ENCODE measurements around the gene EFL1. TPM values are rescaled to one million over a fixed set of nuclear protein-coding genes. Genes with fewer than 3 reads are reported as not detected.

EFL1 gene
- polyA plus RNA-seq, 1 experiment, result 19.3 TPM

DNA sequence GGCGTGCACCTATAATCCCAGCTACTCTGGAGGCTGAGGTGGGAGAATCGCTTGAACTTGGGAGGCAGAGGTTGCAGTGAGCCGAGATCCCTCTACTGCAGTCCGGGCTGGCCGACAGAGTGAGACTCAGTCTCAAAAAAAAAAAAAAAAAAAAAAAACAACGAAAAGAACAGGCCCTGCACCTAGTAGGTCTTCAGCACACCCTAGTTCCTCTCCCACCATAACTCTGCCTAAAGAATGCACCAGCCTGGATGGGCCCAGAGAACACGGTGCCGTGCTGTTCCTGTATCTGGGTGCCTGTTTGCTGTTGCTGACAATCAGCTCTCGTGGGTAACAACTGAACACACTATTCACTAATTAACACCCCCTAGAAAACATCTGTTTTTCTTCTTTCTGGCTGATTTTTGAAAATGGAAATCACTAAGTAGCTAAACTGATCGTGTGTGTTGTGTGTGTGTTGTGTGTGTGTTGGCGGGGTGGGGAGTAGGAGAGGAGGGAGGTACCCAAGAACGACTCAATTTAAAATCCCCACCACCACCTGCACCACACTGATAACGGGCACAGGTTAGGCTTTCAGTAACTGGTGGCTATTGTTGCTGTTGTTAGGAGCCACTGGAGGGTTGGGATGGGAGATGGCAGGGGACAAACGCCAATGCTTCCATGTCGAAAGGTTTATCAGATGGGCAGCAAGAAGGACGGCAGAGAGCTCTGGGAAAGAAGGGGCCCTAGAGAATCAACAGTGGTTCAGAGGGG, 176.1 kb downstream of the EFL1 start:
- CTCF ChIA-PET, result no interaction called here

DNA sequence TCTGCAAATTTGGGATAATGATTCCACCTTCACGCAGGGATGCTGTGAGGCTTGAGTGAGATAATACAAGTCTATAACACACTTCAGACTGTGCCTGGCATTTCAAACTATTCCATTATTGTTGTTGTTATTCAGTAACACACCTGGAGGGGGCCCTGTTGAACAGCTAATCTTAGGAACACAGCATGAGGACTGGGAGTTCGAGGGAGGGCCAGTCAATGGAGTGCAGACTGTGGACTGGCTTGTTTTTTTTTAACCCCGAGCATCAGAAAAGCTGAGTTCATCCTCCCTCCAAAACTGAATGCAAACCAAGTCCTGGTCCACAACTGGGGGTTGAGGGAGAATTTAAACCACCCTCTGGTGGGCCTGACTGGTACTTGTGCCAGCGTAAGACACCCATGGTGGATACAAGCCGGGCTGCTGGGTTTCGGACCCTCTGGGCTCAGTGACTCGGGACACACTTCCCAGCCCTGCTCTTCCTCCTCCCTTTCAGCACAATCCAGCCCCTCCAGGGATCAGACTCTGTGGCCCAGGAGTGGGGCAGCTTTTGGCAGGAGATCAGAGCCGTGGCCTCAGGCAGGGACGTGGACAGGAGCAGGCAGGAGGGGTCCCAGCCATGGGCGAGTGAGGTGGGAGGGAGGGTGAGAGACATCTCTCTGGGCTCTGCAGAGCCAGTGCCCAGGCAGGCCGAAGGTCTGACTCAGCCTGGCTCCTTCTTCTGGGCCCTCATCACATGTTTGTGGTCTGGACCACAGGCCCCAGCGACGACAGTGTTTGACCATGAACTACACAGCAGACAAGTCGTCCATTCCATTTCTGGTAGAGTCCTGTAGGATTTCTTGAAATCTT, 180.4 kb downstream of the EFL1 start:
- Histone ChIP-seq H3K27me3 (ENCODE audit: control insufficient read depth, insufficient read depth, low read length) (no peaks in the 10 kb centered on the region), H3K27ac (ENCODE audit: low read depth, low read length) (peak overlapping the region; percentile 83), H3K4me3 (ENCODE audit: low read depth, low read length) (no peak overlapping the region), H3K9me3 (ENCODE audit: control insufficient read depth, insufficient read depth, low read length) (no peaks in the 10 kb centered on the region)
- CTCF ChIA-PET, result interaction anchor here (0.6 to 1.7 kb wide), 5 partner anchors 12 to 578 kb away, joined by 3 to 6 read pairs (median 5); no protein-coding TSS in a partner anchor
- POLR2A ChIA-PET, result no interaction called here
- peak; percentile 63 for DNase-seq (ENCODE audit: low read depth, low spot score)
- TF ChIP-seq, protein P1, sequence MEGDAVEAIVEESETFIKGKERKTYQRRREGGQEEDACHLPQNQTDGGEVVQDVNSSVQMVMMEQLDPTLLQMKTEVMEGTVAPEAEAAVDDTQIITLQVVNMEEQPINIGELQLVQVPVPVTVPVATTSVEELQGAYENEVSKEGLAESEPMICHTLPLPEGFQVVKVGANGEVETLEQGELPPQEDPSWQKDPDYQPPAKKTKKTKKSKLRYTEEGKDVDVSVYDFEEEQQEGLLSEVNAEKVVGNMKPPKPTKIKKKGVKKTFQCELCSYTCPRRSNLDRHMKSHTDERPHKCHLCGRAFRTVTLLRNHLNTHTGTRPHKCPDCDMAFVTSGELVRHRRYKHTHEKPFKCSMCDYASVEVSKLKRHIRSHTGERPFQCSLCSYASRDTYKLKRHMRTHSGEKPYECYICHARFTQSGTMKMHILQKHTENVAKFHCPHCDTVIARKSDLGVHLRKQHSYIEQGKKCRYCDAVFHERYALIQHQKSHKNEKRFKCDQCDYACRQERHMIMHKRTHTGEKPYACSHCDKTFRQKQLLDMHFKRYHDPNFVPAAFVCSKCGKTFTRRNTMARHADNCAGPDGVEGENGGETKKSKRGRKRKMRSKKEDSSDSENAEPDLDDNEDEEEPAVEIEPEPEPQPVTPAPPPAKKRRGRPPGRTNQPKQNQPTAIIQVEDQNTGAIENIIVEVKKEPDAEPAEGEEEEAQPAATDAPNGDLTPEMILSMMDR (IDR thresholded peaks at IDR 0.05; ENCODE audit: low read depth, low read length), result peak; percentile 39

More for the DNA sequence above, 176.1 kb downstream of the EFL1 start:
- Histone ChIP-seq H3K27me3 (ENCODE audit: control insufficient read depth, insufficient read depth, low read length) (no peaks in the 10 kb centered on the region), H3K4me3 (ENCODE audit: low read depth, low read length) (no peak overlapping the region), H3K27ac (ENCODE audit: low read depth, low read length) (no peak overlapping the region), H3K9me3 (ENCODE audit: control insufficient read depth, insufficient read depth, low read length) (no peaks in the 10 kb centered on the region)
- POLR2A ChIA-PET, result interaction anchor here (0.6 kb wide), 1 partner anchor 52 kb away, joined by 3 read pairs; no protein-coding TSS in a partner anchor
- no peak for DNase-seq (ENCODE audit: low read depth, low spot score)
- TF ChIP-seq, protein P1 (IDR thresholded peaks at IDR 0.05; ENCODE audit: low read depth, low read length), result no peak

DNA sequence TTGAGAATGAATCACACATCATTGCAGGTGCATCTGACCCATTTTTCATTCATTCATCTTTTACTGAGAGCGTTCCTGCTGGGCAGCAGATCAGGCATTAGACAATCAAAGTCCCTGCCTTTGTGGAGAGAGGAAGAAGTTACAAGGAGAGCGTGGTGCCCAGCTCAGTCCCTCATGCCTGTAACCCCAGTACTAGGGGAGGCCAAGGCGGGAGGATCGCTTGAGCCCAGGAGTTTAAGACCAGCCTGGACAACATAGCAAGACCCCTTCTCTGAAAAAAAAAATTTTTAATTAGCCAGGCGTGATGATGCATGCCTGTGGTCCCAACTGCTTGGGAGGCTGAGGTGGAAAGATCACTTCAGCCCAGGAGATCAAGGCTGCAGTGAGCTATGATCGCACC, 181.8 kb downstream of the EFL1 start:
- ChIA-PET POLR2A (no interaction called here), CTCF (interaction anchor here (0.9 kb wide), 1 partner anchor 65 kb away, joined by 3 read pairs; no protein-coding TSS in a partner anchor)
- Histone ChIP-seq H3K9me3 (ENCODE audit: control insufficient read depth, insufficient read depth, low read length) (no peaks in the 10 kb centered on the region), H3K27ac (ENCODE audit: low read depth, low read length) (no peak overlapping the region), H3K4me3 (ENCODE audit: low read depth, low read length) (no peak overlapping the region), H3K27me3 (ENCODE audit: control insufficient read depth, insufficient read depth, low read length) (no peaks in the 10 kb centered on the region)
- DNase-seq (ENCODE audit: low read depth, low spot score), result no peak
- TF ChIP-seq, protein P1 (IDR thresholded peaks at IDR 0.05; ENCODE audit: low read depth, low read length), result no peak

Small RNAs within 50 kb of the gene (small RNA-seq; reads per million reads assigned to genes)
- gene RNU1-77P (ENCODE audit: insufficient read length, low read depth), result not detected

Other genes with a start within 250 kb of the EFL1 start
- gene MEX3B, start 216.7 kb downstream of the EFL1 start, polyA plus RNA-seq (2011; rRNA removed), result 6.3 TPM in 2 replicates
- 3.5 and 3.6 TPM in 2 replicates for gene SAXO2, start 84 bp upstream of the EFL1 start, polyA plus RNA-seq (2011; rRNA removed)
- gene GOLGA6L10, start 86.7 kb upstream of the EFL1 start, polyA plus RNA-seq (2011; rRNA removed), result 0.99 and 1.3 TPM in 2 replicates
- gene GOLGA6L9, start 167.1 kb upstream of the EFL1 start, polyA plus RNA-seq (2011; rRNA removed), result 1.9 and 2.5 TPM in 2 replicates

All from AG04450 (cell line).